Vagina (tissue), 2 donors: ENCODE results near the gene USP32.

Experiments
- CTCF ChIP-seq, 3 experiments: fragments of 450-650 bp in 2 of 3; fragments of 200-600 bp in 1 of 3; sonication (generic) in 1 of 3; IDR thresholded peaks; one replicate each; pipeline ENCODE4 v1.5.1; 2017 to 2019; ENCODE audit warnings: antibody characterized with exemption in 3 of 3, mild to moderate bottlenecking in 2 of 3, moderate library complexity in 2 of 3
- POLR2A ChIP-seq, 2 donors: fragments of 450-650 bp; IDR thresholded peaks; one replicate each; pipeline ENCODE4 v1.6.1; 2017; ENCODE audit warnings: antibody characterized with exemption in 2 of 2, mild to moderate bottlenecking in 2 of 2, moderate library complexity in 2 of 2

GRCh38 chr17:60284709-60285108 lies 107.2 kb downstream of the USP32 start:
- TF ChIP-seq CTCF (IDR thresholded peaks at IDR 0.05) (no peak), POLR2A (IDR thresholded peaks at IDR 0.05) (no peak)
